GM12878 (cell line): ENCODE measurements around the gene PKLR. TPM values are rescaled to one million over a fixed set of nuclear protein-coding genes. Genes with fewer than 3 reads are reported as not detected.

Experiments
- BACH1 ChIP-seq: fragments of 450-650 bp; IDR thresholded peaks from 2 replicates; pipeline ENCODE4 v1.6.1; 2017; ENCODE audit warnings: mild to moderate bottlenecking, borderline replicate concordance
- BRCA1 ChIP-seq: IDR thresholded peaks from 2 replicates; pipeline ENCODE4 v1.6.1; 2011; ENCODE audit warnings: low read depth, low read length, improper control_type of control experiment
- ELK1 ChIP-seq: IDR thresholded peaks from 2 replicates; pipeline ENCODE4 v1.6.1; 2012; ENCODE audit warnings: low read depth, low read length, improper control_type of control experiment
- ESRRA ChIP-seq: IDR thresholded peaks from 2 replicates; pipeline ENCODE4 v1.6.1; 2012; ENCODE audit warnings: mild to moderate bottlenecking, low read length, improper control_type of control experiment
- HSF1 ChIP-seq: fragments of 150-350 bp; IDR thresholded peaks from 2 replicates; pipeline ENCODE4 v1.6.1; 2014; ENCODE audit warnings: mild to moderate bottlenecking, low read depth, low read length
- JUND ChIP-seq: IDR thresholded peaks from 2 replicates; pipeline ENCODE4 v1.6.1; 2012; ENCODE audit warnings: low read depth, mild to moderate bottlenecking, low read length, improper control_type of control experiment, moderate library complexity
- KAT2A ChIP-seq: conservative IDR thresholded peaks from 2 replicates; pipeline ENCODE4 v1.6.1; 2011; ENCODE audit warnings: low read depth, low read length; ENCODE audit not compliant: control insufficient read depth
- POLR2AphosphoS2 ChIP-seq: IDR thresholded peaks from 2 replicates; pipeline ENCODE4 v1.6.1; 2011; ENCODE audit warnings: low read depth, mild to moderate bottlenecking, low read length, improper control_type of control experiment, moderate library complexity
- SIN3A ChIP-seq: IDR thresholded peaks from 2 replicates; pipeline ENCODE4 v1.6.1; 2012; ENCODE audit warnings: low read depth, low read length, improper control_type of control experiment
- TCF12 ChIP-seq: IDR thresholded peaks from 2 replicates; pipeline ENCODE4 v1.6.1; 2011; ENCODE audit warnings: low read depth, mild to moderate bottlenecking, low read length
- TCF7 ChIP-seq: IDR thresholded peaks from 2 replicates; pipeline ENCODE4 v1.6.1; 2014; ENCODE audit warnings: antibody characterized with exemption, borderline replicate concordance
- polyA plus RNA-seq, 11 experiments: library from polyadenylated mRNA; depleted of rRNA in 4 of 11; unstranded in 6 of 11; stranded (reverse) in 5 of 11; fragments of >200 nt; fragmentation: Nextera tagmentation in 4 of 11; fragmentation: Illumina TruSeq in 1 of 11; extraction: Ambion mirVana in 4 of 11; extraction: Trizol in 1 of 11; gene quantifications; 1 replicate in 1 of 11; 2 replicates in 10 of 11; pipeline versions ENCODE4 v1.2.1 to v1.2.3, GENCODE V29; 2011 to 2016; ENCODE audit warnings: inconsistent platforms in 2 of 11, missing spikeins in 2 of 11, low read depth in 1 of 11
- total RNA-seq, 4 experiments: library from RNA; depleted of rRNA in 3 of 4; stranded (reverse); fragments of >200 nt in 3 of 4; fragmentation: Illumina TruSeq in 1 of 4; extraction: Trizol in 1 of 4; gene quantifications; 2 replicates each; pipeline versions ENCODE4 v1.2.1 to v1.2.3, GENCODE V29; 2013 to 2021
- TF ChIP-seq, protein P1 (sequence below): fragments of 450-650 bp; IDR thresholded peaks from 2 replicates; pipeline ENCODE4 v1.6.1; 2017; ENCODE audit warnings: mild to moderate bottlenecking, moderate library complexity
- TF ChIP-seq, protein P2 (sequence below): fragments of 450-650 bp; IDR thresholded peaks from 2 replicates; pipeline ENCODE4 v1.6.1; 2018; ENCODE audit warnings: borderline replicate concordance, mild to moderate bottlenecking; ENCODE audit not compliant: partially characterized antibody
- TF ChIP-seq, protein P3 (sequence below): fragments of 450-650 bp; IDR thresholded peaks from 2 replicates; pipeline ENCODE4 v1.6.1; 2017; ENCODE audit warnings: borderline replicate concordance
- TF ChIP-seq, protein P4 (sequence below), 3 experiments: IDR thresholded peaks in 2 of 3; conservative IDR thresholded peaks in 1 of 3; 2 replicates each; pipeline ENCODE4 v1.5.1; 2011; ENCODE audit warnings: low read depth in 3 of 3, low read length in 3 of 3, mild to moderate bottlenecking in 3 of 3, control low read depth in 2 of 3, moderate library complexity in 2 of 3, inconsistent platforms in 1 of 3, mixed read lengths in 1 of 3; ENCODE audit not compliant: control insufficient read depth in 2 of 3, insufficient read depth in 1 of 3; ENCODE audit errors: extremely low read depth in 1 of 3

Gene PKLR
- total and polyA plus RNA-seq, 10 of the 15 experiments (the other 5 are each of a cell fraction or from before 2014, with no cell fraction given), result 0.04 to 0.15 (median 0.08) TPM; not detected in 7

- TF ChIP-seq, protein P1, sequence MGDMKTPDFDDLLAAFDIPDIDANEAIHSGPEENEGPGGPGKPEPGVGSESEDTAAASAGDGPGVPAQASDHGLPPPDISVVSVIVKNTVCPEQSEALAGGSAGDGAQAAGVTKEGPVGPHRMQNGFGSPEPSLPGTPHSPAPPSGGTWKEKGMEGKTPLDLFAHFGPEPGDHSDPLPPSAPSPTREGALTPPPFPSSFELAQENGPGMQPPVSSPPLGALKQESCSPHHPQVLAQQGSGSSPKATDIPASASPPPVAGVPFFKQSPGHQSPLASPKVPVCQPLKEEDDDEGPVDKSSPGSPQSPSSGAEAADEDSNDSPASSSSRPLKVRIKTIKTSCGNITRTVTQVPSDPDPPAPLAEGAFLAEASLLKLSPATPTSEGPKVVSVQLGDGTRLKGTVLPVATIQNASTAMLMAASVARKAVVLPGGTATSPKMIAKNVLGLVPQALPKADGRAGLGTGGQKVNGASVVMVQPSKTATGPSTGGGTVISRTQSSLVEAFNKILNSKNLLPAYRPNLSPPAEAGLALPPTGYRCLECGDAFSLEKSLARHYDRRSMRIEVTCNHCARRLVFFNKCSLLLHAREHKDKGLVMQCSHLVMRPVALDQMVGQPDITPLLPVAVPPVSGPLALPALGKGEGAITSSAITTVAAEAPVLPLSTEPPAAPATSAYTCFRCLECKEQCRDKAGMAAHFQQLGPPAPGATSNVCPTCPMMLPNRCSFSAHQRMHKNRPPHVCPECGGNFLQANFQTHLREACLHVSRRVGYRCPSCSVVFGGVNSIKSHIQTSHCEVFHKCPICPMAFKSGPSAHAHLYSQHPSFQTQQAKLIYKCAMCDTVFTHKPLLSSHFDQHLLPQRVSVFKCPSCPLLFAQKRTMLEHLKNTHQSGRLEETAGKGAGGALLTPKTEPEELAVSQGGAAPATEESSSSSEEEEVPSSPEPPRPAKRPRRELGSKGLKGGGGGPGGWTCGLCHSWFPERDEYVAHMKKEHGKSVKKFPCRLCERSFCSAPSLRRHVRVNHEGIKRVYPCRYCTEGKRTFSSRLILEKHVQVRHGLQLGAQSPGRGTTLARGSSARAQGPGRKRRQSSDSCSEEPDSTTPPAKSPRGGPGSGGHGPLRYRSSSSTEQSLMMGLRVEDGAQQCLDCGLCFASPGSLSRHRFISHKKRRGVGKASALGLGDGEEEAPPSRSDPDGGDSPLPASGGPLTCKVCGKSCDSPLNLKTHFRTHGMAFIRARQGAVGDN, result peak; percentile 67
- TF ChIP-seq SIN3A, result peak; percentile 66; the same call in 1 of the 2 replicates
- TF ChIP-seq BRCA1, result peak; percentile 71
- TF ChIP-seq, protein P2, sequence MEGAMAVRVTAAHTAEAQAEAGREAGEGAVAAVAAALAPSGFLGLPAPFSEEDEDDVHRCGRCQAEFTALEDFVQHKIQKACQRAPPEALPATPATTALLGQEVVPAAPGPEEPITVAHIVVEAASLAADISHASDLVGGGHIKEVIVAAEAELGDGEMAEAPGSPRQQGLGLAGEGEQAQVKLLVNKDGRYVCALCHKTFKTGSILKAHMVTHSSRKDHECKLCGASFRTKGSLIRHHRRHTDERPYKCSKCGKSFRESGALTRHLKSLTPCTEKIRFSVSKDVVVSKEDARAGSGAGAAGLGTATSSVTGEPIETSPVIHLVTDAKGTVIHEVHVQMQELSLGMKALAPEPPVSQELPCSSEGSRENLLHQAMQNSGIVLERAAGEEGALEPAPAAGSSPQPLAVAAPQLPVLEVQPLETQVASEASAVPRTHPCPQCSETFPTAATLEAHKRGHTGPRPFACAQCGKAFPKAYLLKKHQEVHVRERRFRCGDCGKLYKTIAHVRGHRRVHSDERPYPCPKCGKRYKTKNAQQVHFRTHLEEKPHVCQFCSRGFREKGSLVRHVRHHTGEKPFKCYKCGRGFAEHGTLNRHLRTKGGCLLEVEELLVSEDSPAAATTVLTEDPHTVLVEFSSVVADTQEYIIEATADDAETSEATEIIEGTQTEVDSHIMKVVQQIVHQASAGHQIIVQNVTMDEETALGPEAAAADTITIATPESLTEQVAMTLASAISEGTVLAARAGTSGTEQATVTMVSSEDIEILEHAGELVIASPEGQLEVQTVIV, result no peak
- TF ChIP-seq POLR2AphosphoS2, result peak; percentile 98
- TF ChIP-seq TCF7, result no peak
- TF ChIP-seq, protein P3, sequence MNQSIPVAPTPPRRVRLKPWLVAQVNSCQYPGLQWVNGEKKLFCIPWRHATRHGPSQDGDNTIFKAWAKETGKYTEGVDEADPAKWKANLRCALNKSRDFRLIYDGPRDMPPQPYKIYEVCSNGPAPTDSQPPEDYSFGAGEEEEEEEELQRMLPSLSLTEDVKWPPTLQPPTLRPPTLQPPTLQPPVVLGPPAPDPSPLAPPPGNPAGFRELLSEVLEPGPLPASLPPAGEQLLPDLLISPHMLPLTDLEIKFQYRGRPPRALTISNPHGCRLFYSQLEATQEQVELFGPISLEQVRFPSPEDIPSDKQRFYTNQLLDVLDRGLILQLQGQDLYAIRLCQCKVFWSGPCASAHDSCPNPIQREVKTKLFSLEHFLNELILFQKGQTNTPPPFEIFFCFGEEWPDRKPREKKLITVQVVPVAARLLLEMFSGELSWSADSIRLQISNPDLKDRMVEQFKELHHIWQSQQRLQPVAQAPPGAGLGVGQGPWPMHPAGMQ, result peak; percentile 8; the same call in 1 of the 2 replicates
- TF ChIP-seq ESRRA, result 0 out of 2 replicates have a peak, but pooled peaks have one; percentile 55
- TF ChIP-seq KAT2A, result no peak
- TF ChIP-seq TCF12, result no peak
- peak; percentile 32; the same call in 1 of the 2 replicates for TF ChIP-seq JUND
- TF ChIP-seq, protein P4, sequence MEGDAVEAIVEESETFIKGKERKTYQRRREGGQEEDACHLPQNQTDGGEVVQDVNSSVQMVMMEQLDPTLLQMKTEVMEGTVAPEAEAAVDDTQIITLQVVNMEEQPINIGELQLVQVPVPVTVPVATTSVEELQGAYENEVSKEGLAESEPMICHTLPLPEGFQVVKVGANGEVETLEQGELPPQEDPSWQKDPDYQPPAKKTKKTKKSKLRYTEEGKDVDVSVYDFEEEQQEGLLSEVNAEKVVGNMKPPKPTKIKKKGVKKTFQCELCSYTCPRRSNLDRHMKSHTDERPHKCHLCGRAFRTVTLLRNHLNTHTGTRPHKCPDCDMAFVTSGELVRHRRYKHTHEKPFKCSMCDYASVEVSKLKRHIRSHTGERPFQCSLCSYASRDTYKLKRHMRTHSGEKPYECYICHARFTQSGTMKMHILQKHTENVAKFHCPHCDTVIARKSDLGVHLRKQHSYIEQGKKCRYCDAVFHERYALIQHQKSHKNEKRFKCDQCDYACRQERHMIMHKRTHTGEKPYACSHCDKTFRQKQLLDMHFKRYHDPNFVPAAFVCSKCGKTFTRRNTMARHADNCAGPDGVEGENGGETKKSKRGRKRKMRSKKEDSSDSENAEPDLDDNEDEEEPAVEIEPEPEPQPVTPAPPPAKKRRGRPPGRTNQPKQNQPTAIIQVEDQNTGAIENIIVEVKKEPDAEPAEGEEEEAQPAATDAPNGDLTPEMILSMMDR (IDR thresholded peaks at IDR 0.05 in 2 of 3, conservative IDR thresholded peaks at IDR 0.05 in 1 of 3; ENCODE audit: control insufficient read depth in 2 of 3, extremely low read depth in 1 of 3, insufficient read depth in 1 of 3, low read depth in 3 of 3, low read length in 3 of 3), result no peak
- peak; percentile 63; the same call in 1 of the 2 replicates for TF ChIP-seq ELK1
- no peak for TF ChIP-seq HSF1
- peak; percentile 82 for TF ChIP-seq BACH1
These were observed 39.2 kb downstream of the PKLR start, which contains the start of gene SCAMP3 (continued) for GRCh38 chr1:155261852-155262673.
